ENCODE data around the gene GPALPP1.
"Not testable (repeated sequence)": the region's sequence is repeated elsewhere in the genome, so short reads cannot be mapped to it uniquely, and the experiment has no call there.

GPALPP1 gene

DNA sequence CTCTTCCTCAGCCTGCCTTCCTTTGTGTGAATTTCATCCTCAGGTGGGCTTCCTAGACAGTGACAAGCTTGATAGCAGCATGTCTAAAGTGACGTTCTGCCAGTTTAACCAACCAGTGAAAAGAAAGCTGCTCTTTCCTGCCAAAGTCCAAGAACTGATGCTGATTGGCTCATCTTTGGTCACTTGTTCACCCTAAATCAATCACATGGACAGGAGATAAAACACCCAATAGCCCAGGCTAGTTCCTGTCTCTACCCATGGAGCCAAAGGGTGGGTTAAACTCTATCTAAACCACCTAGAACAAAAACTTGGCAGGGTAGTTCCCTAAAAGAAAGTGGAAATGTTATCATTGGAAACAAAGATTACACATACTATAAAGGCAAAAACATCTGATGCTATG is 50.8 kb downstream of the GPALPP1 start:
- no peak for DNase-seq (ENCODE audit: low spot score in 2 of 2)
- Mint-ChIP-seq H3K9me3 (no peaks in the 10 kb centered on the region), H3K4me3 (no peak overlapping the region)

DNA sequence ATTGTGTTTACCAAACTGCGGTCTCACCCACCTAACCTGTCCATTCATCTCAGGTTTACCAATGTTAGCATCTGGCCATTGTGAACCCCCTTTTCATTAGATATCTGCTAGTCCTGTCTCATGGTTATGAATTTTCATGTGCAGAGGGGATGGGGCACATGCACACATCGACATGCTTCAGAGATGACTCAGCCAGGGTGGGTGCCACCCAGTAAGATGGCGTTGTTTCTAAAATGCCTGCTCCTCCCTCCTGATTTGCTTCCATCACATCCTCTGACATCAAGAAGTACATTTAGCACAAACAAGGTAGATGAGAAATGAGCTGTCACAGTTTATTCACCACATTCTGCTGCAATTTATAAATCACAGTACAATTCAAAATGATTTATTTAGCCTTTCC is 51.3 kb downstream of the GPALPP1 start:
- Mint-ChIP-seq H3K36me3 (no peaks in the 10 kb centered on the region), H3K27ac (no peak overlapping the region), H3K4me1 (no peaks in the 10 kb centered on the region), H3K4me3 (no peak overlapping the region), H3K9me3 (no peaks in the 10 kb centered on the region)
- peak in 1 of 2 donors; percentile 45 for DNase-seq (ENCODE audit: low spot score in 2 of 2)
- ATAC-seq = peak; percentile 70

More for the DNA sequence above, 50.8 kb downstream of the GPALPP1 start:
- Mint-ChIP-seq H3K36me3 (no peaks in the 10 kb centered on the region), H3K27ac (no peak overlapping the region), H3K4me1 (no peaks in the 10 kb centered on the region)
- ATAC-seq = no peak

- Mint-ChIP-seq H3K4me3 (no peak overlapping the region), H3K27ac (no peak overlapping the region), H3K36me3 (no peaks in the 10 kb centered on the region), H3K9me3 (no peaks in the 10 kb centered on the region), H3K4me1 (peaks cover 5% of the 10 kb centered on the region)
- DNase-seq (ENCODE audit: low spot score in 2 of 2) = no peak
- no peak for ATAC-seq
Measured at GRCh38 chr13:45042539-45042938, 53.2 kb downstream of the GPALPP1 start.

DNA sequence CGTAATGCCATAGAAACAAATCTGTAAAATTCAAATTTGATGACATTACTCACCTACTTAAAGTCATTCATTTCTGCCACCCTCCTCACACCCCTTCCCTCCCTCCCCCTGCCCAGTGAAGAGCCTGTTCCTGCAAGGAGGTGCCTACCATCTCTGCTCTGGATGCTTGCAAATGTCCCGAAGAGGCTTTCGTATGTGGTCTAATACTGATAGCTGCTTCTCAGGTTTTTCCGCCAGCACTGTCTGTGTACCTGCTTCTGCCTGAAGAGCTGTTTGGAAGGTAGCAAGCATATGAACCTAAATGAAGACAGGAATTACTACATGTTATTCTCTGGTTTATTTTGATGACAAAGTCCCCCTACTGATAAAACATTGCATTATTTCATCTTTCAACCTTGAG is 57.1 kb downstream of the GPALPP1 start:
- Mint-ChIP-seq H3K4me1 (peaks cover 22% of the 10 kb centered on the region), H3K9me3 (no peaks in the 10 kb centered on the region), H3K4me3 (peak overlapping the region; percentile 64), H3K36me3 (no peaks in the 10 kb centered on the region), H3K27ac (no peak overlapping the region)
- no peak for ATAC-seq
- DNase-seq (ENCODE audit: low spot score in 2 of 2) = no peak

DNA sequence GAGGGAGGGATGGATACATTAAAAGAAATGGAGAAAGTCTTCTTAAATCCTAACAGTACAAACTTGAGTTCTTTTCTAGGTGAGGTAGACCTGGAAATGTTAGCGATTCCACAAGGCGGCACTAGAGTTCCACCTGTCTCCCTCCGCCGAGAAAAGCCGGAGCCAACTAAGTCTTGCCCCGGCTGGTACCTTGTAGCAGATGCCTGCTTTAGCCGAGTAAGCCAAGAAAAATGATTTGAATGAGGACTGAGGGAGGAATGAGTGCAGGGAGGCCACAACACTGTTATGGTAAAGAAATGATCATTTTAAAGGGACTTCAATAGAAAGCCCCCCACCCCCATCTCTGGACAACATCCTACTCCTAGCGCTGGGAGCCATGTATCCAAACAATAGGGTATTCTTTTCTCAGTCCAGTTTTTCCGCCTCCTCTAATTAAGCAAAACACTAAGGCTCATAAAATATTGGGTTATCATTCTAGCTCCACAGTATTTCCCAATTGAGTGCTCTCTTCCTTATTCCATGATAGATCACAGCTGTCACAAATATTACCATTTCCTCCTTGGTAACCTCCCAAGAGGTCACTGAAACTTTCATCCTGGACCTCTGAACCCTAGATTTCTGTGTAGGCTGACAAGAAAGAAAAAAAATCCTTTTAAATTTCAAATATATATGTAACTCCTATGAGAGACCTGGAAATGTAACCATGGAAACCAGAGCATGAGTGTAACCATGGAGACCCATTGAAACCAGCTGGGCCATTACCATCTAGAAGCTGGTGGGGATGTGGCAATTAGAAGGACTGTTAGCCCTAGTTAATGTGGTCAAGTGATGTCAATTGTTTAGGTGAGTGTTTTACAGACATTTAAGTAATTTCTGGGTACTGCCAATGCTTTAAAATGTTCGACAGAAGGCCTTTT is 58.3 kb downstream of the GPALPP1 start:
- peak overlapping the region; percentile 64 for H3K4me3 Mint-ChIP-seq

DNA sequence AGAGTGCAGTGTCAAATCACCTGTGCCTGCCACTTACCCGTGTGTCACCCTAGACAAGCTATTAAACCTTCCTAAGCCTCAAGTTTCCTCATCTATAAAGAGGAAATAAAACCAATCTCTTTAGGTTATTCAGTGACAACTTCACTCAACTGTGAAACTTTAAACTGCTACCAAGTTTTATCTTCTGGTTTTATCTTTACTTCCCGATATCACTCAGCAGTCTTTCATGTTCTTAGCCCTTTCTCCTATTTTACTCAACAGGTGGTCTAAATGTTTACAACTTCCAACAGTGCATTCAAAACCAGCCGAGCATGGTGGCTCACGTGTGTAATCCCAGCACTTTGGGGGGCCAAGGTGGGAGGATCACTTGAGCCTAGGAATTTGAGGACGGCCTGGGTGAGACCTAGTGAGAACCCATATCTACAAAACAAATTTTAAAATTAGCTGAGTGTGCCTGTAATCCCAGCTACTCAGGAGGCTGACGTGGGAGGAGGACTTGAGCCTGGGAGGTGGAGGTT is 59.6 kb downstream of the GPALPP1 start:
- H3K4me3 Mint-ChIP-seq = no peak overlapping the region
- ATAC-seq = peak; percentile 82
- peaks cover 22% of the 10 kb centered on the region for H3K4me1 Mint-ChIP-seq
- peak in 1 of 2 donors; percentile 54 for DNase-seq (ENCODE audit: low spot score in 2 of 2)
- no peaks in the 10 kb centered on the region for H3K36me3 Mint-ChIP-seq
- H3K9me3 Mint-ChIP-seq = no peaks in the 10 kb centered on the region
- H3K27ac Mint-ChIP-seq = no peak overlapping the region

More for the DNA sequence above, 58.3 kb downstream of the GPALPP1 start:
- Mint-ChIP-seq H3K4me1 (peaks cover 22% of the 10 kb centered on the region), H3K27ac (no peak overlapping the region), H3K9me3 (no peaks in the 10 kb centered on the region), H3K36me3 (no peaks in the 10 kb centered on the region)
- DNase-seq (ENCODE audit: low spot score in 2 of 2) = peak; percentile 59 to 84
- ATAC-seq = peak; percentile 84

GRCh38 chr13:45049478-45049877 is 60.1 kb downstream of the GPALPP1 start:
- H3K27ac Mint-ChIP-seq = no peak overlapping the region
- no peak overlapping the region for H3K4me3 Mint-ChIP-seq
- DNase-seq (ENCODE audit: low spot score in 2 of 2) (no peak), ATAC-seq (no peak)
- H3K9me3 Mint-ChIP-seq = no peaks in the 10 kb centered on the region
- peaks cover 22% of the 10 kb centered on the region for H3K4me1 Mint-ChIP-seq
- no peaks in the 10 kb centered on the region for H3K36me3 Mint-ChIP-seq

DNA sequence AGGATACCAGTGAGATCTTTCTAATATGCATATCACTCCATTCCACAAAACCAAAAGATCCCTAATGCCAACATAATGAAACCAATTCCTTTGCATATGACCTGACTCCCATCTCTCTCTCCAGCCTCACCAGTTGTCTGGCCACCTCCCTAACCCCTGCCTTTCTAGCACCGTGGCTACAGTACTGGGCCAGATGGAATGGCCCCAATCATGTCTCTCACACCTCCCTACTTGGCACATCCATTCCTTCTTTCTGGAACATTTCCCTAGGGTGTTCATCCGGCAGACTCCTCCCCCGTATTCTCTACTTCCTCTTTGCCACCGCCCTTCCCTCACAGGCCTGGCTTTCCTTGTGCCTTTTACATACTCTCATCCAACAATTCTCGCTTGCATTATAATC is 62.0 kb downstream of the GPALPP1 start:
- Mint-ChIP-seq H3K36me3 (no peaks in the 10 kb centered on the region), H3K4me1 (peaks cover 34% of the 10 kb centered on the region), H3K4me3 (no peak overlapping the region), H3K27ac (no peak overlapping the region), H3K9me3 (no peaks in the 10 kb centered on the region)
- no peak for ATAC-seq
- DNase-seq (ENCODE audit: low spot score in 2 of 2) = no peak

DNA sequence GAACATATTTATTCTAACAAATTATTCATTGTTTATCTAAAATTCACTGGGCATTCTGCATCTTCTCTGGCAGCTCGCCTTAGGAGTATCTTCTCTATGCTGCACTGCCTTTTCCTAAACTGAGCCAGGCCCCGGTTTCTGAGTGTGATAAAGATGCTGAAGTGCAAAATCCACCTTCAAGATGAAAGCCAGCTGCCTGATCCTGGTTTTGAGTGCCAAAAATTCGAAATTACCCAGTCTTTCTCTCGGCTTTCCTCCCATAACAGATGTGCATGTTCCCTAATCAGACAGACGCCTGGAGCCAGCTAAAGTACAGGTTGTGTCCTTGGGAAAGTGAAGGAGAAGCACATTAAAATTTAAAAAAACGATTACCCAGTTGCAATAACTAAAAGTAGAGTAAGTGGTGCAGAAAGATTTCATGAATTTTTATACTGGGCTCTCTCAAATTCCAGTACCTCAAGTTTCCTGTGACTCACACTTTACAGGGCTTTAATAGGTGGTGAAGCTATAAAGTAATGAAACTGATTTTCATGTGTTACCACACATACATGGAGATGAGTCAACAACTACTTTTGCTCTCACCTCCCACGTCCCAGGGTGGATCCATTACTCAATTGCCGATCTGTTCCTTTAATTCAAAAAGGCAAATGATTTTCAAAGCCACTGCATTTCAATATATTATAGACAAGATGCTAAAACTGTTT is 66.0 kb downstream of the GPALPP1 start:
- no peak overlapping the region for H3K27ac Mint-ChIP-seq
- peaks cover 14% of the 10 kb centered on the region for H3K4me1 Mint-ChIP-seq
- DNase-seq (ENCODE audit: low spot score in 2 of 2) (peak; percentile 14 to 66), ATAC-seq (peak; percentile 100)
- no peak overlapping the region for H3K4me3 Mint-ChIP-seq
- H3K9me3 Mint-ChIP-seq = no peaks in the 10 kb centered on the region
- no peaks in the 10 kb centered on the region for H3K36me3 Mint-ChIP-seq

- Mint-ChIP-seq H3K4me1 (peaks cover 14% of the 10 kb centered on the region), H3K27ac (no peak overlapping the region), H3K9me3 (no peaks in the 10 kb centered on the region), H3K4me3 (peak overlapping the region; percentile 44), H3K36me3 (no peaks in the 10 kb centered on the region)
- DNase-seq (ENCODE audit: low spot score in 2 of 2) (no peak), ATAC-seq (peak; percentile 51)
Measured at GRCh38 chr13:45055902-45056648, 66.7 kb downstream of the GPALPP1 start.

DNA sequence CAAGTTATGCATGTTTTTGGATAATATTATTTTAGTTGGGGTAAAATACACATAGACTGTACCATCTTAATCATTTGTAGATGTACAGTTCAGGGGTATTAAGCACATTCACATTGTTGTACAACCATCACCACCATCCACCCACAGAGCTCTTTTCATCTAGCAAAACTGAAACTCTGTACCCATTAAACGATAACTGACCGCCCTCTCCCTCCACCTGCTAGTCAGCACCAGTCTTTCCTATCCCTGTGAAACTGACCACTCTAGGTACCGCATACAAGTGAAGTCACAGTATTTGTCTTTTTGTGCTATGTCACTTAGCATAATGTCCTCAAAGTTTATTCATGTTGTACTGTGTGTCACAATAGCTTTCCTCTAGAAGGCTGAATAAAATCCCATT is 70.7 kb downstream of the GPALPP1 start:
- no peak overlapping the region for H3K4me3 Mint-ChIP-seq
- ATAC-seq (no peak), DNase-seq (ENCODE audit: low spot score in 2 of 2) (no peak)
- peaks cover 14% of the 10 kb centered on the region for H3K4me1 Mint-ChIP-seq
- no peaks in the 10 kb centered on the region for H3K36me3 Mint-ChIP-seq
- H3K27ac Mint-ChIP-seq = no peak overlapping the region
- H3K9me3 Mint-ChIP-seq = no peaks in the 10 kb centered on the region

DNA sequence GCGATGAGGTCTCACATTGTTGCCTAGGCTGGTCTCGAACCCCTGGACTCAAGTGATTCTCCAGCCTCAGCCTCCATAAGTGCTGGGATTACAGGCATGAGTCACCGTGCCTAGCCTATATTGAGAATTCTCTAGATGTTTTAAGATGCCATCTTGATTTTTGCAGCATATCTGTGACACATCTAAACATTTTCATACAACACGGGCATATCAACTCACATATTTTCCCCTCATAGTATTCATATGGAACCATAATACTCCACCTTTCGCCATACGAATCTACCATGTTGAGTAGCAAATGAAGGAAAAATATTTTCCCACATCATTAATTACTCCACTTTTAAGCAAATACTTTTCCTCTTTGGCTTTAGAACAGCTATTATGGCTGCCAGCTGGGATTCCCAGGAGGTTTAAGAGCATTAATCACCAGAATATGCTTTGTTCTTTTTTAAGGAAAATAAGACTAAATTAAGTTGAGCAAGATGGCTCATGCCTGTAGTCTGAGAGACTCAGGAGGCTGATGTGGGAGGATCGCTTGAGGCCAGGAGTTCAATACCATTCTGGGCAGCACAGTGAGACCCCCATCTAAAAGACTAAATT is 74.0 kb downstream of the GPALPP1 start:
- H3K36me3 Mint-ChIP-seq = no peaks in the 10 kb centered on the region
- ATAC-seq = no peak
- no peak overlapping the region for H3K4me3 Mint-ChIP-seq
- H3K4me1 Mint-ChIP-seq = no peaks in the 10 kb centered on the region
- DNase-seq (ENCODE audit: low spot score in 2 of 2) = no peak
- no peaks in the 10 kb centered on the region for H3K9me3 Mint-ChIP-seq
- no peak overlapping the region for H3K27ac Mint-ChIP-seq

DNA sequence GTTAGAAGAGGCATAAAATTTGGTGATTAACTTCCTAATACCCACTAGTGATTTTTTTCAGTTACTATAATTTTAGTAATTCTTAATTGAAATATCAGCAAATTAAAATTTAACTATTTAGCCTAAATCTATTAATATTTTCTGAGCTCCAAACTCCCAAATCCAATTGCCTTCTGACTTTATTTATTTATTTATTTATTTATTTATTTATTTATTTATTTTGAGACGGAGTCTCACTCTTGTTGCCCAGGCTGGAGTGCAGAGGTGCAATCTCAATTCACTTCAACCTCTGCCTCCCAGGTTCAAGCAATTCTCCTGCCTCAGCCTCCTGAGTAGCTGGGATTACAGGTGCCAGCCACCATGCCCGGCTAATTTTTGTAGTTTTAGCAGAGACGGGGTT is 74.6 kb downstream of the GPALPP1 start:
- not testable (repeated sequence) for H3K27ac Mint-ChIP-seq; ATAC-seq; H3K4me1 Mint-ChIP-seq; H3K36me3 Mint-ChIP-seq; H3K4me3 Mint-ChIP-seq; DNase-seq (ENCODE audit: low spot score in 2 of 2); H3K9me3 Mint-ChIP-seq

DNA sequence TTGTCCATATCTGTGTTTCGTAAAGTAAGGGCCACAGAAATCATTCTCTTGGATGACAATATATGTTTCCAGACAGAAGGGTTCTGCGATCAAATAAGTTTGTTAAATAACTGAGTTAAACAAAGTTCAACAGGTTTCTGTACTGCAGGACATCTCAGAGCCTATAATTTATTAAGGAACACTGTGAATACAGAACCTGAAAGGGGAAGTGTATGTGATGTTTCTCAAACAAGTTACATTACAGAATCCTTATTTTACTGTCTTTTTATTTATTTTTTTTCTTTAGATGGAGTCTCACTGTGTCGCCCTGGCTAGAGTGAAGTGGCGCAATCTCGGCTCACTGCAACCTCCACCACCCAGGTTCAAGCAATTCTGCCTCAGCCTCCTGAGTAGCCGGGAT is 75.6 kb downstream of the GPALPP1 start:
- DNase-seq (ENCODE audit: low spot score in 2 of 2) (no peak), ATAC-seq (no peak)
- Mint-ChIP-seq H3K36me3 (no peaks in the 10 kb centered on the region), H3K9me3 (no peaks in the 10 kb centered on the region), H3K27ac (no peak overlapping the region), H3K4me3 (no peak overlapping the region), H3K4me1 (no peaks in the 10 kb centered on the region)
